Endothelial cell of umbilical vein (primary cell): ENCODE measurements around the gene DGCR6L. TPM values are rescaled to one million over a fixed set of nuclear protein-coding genes. Genes with fewer than 3 reads are reported as not detected.

Experiments
- BruUV-seq: library from RNA; stranded (reverse); fragments of 400-500 nt; replicated peaks from 2 replicates; lab custom pipeline; 2021; lab: Mats Ljungman, UMichigan
- CTCF ChIA-PET: fragments of 300-600, 350-600 bp; sonication (Branson Sonifier 250); formaldehyde crosslinking; loops from one replicate; lab custom pipeline; 2021; ENCODE audit warnings: antibody characterized with exemption, inconsistent platforms; lab: Charles Lee
- POLR2A ChIA-PET: fragments of 300-600, 350-600 bp; sonication (Branson Sonifier 250); formaldehyde crosslinking; loops from one replicate; lab custom pipeline; 2021; ENCODE audit warnings: antibody characterized with exemption, inconsistent platforms; lab: Charles Lee
- DNase-seq: peaks from one replicate; pipeline ENCODE4 v3.0.0-alpha.2; 2011; ENCODE audit warnings: low read depth, low spot score
- FAIRE-seq: peaks from 2 replicates; lab custom pipeline; 2011; peaks lifted over from hg19 to GRCh38; lab: Jason Lieb, UNC
- H2AFZ ChIP-seq: 2 replicates; pipeline ENCODE4 v1.6.0; 2012; ENCODE audit warnings: low read depth, low read length, control low read depth, inconsistent platforms
- H3K27ac ChIP-seq: 2 replicates; pipeline ENCODE4 v1.5.1; 2011; ENCODE audit warnings: low read depth, mild to moderate bottlenecking, control low read depth, low read length, moderate library complexity; ENCODE audit not compliant: insufficient read depth
- H3K27me3 ChIP-seq, 2 experiments: 2 replicates each; pipeline versions ENCODE4 v1.6.0 to v1.6.1; 2011; ENCODE audit warnings: low read length in 2 of 2, mixed read lengths in 1 of 2; ENCODE audit not compliant: control insufficient read depth in 2 of 2, insufficient read depth in 2 of 2
- H3K36me3 ChIP-seq, 2 experiments: 2 replicates in 1 of 2; 3 replicates in 1 of 2; pipeline ENCODE4 v1.5.1; 2011; ENCODE audit warnings: low read length in 2 of 2, mild to moderate bottlenecking in 1 of 2, moderate library complexity in 1 of 2; ENCODE audit not compliant: control insufficient read depth in 2 of 2, insufficient read depth in 2 of 2; ENCODE audit errors: extremely low read depth in 1 of 2
- H3K4me1 ChIP-seq: 3 replicates; pipeline ENCODE4 v1.5.1; 2011; ENCODE audit warnings: mild to moderate bottlenecking, low read length; ENCODE audit not compliant: control insufficient read depth, insufficient read depth; ENCODE audit errors: extremely low read depth
- H3K4me2 ChIP-seq: 2 replicates; pipeline ENCODE4 v1.6.1; 2011; ENCODE audit warnings: low read length, control low read depth, mixed read lengths; ENCODE audit not compliant: insufficient read depth
- H3K4me3 ChIP-seq, 3 experiments: fragments of 200-600 bp in 1 of 3; sonication (generic), shearing (Covaris generic) in 1 of 3; replicated peaks in 1 of 3; 2 replicates each; pipeline ENCODE4 v1.5.1; 2011 to 2016; ENCODE audit warnings: control low read depth in 3 of 3, low read length in 3 of 3, mild to moderate bottlenecking in 2 of 3, inconsistent platforms in 1 of 3, low read depth in 1 of 3, moderate library complexity in 1 of 3; ENCODE audit not compliant: insufficient read depth in 1 of 3
- H3K79me2 ChIP-seq: 2 replicates; pipeline ENCODE4 v1.6.0; 2012; ENCODE audit warnings: low read length, inconsistent platforms; ENCODE audit not compliant: control insufficient read depth, insufficient read depth
- H3K9ac ChIP-seq: replicated peaks from 2 replicates; pipeline ENCODE3; 2011; ENCODE audit warnings: low read length, control low read depth; ENCODE audit not compliant: insufficient read depth; ENCODE audit errors: extremely low read depth
- H3K9me1 ChIP-seq: replicated peaks from 3 replicates; pipeline ENCODE4 v1.6.0; 2011; ENCODE audit warnings: mild to moderate bottlenecking, low read length; ENCODE audit not compliant: control insufficient read depth, insufficient read depth; ENCODE audit errors: extremely low read depth
- H3K9me3 ChIP-seq: replicated peaks from 2 replicates; pipeline ENCODE4 v1.5.1; 2012; ENCODE audit warnings: low read length, inconsistent platforms; ENCODE audit not compliant: control insufficient read depth, insufficient read depth
- H4K20me1 ChIP-seq: replicated peaks from 2 replicates; pipeline ENCODE3; 2011; ENCODE audit warnings: mild to moderate bottlenecking, low read length; ENCODE audit not compliant: control insufficient read depth, insufficient read depth; ENCODE audit errors: extremely low read depth
- EZH2 ChIP-seq: IDR thresholded peaks from 2 replicates; pipeline ENCODE4 v1.6.1; 2012; ENCODE audit warnings: borderline replicate concordance, low read depth, mild to moderate bottlenecking, moderate library complexity, low read length, inconsistent platforms; ENCODE audit not compliant: severe bottlenecking
- FOS ChIP-seq: IDR thresholded peaks from 2 replicates; pipeline ENCODE4 v1.6.1; 2011; ENCODE audit warnings: mild to moderate bottlenecking, low read length, moderate library complexity, borderline replicate concordance; ENCODE audit not compliant: insufficient read depth
- GATA2 ChIP-seq: IDR thresholded peaks from 2 replicates; pipeline ENCODE4 v1.7.0; 2011; ENCODE audit warnings: low read depth, mild to moderate bottlenecking, moderate library complexity, mixed read lengths, low read length; ENCODE audit not compliant: insufficient read length, insufficient read depth
- JUN ChIP-seq: IDR thresholded peaks from 2 replicates; pipeline ENCODE4 v1.6.1; 2011; ENCODE audit warnings: borderline replicate concordance, low read depth; ENCODE audit not compliant: insufficient read length, insufficient read depth
- MYC ChIP-seq: IDR thresholded peaks from one replicate; pipeline ENCODE4 v1.6.1; 2011; ENCODE audit warnings: mild to moderate bottlenecking, low read depth, low read length
- POLR2A ChIP-seq: IDR thresholded peaks from 2 replicates; pipeline ENCODE4 v1.6.1; 2012; ENCODE audit warnings: low read depth, mild to moderate bottlenecking, control low read depth, low read length
- POLR2AphosphoS5 ChIP-seq: IDR thresholded peaks from 2 replicates; pipeline ENCODE4 v1.6.1; 2012; ENCODE audit warnings: low read depth, mild to moderate bottlenecking, control low read depth, low read length, moderate library complexity; ENCODE audit not compliant: insufficient read depth
- dilution Hi-C: fragments of 300-500 bp; cut with MboI; formaldehyde crosslinking; loops from one replicate; pipeline ENCODE4 v1.15.0; 2019; ENCODE audit warnings: low sequenced_read_pairs; ENCODE audit not compliant: extremely low pct_ligation_motif_present
- intact Hi-C: fragments of 100-400 bp; cut with micrococcal nuclease; formaldehyde crosslinking; loops from one replicate; pipeline ENCODE4 v1.10.0; 2022
- polyA plus RNA-seq, 4 experiments: library from polyadenylated mRNA; depleted of rRNA in 3 of 4; stranded (reverse) in 3 of 4; unstranded in 1 of 4; fragments of >200 nt; gene quantifications; 2 replicates each; pipeline versions ENCODE4 v1.2.1 to v1.2.3, GENCODE V29; 2011 to 2012; ENCODE audit warnings: missing spikeins in 1 of 4
- total RNA-seq: library from RNA; stranded (reverse); gene quantifications from 2 replicates; pipeline ENCODE4 v1.2.3, GENCODE V29; 2021
- TF ChIP-seq, protein P1 (sequence below): IDR thresholded peaks from 2 replicates; pipeline ENCODE4 v1.6.1; 2011; ENCODE audit not compliant: insufficient read depth, insufficient read length
- TF ChIP-seq, protein P2 (sequence below), 2 donors: IDR thresholded peaks; 1 replicate in 1 of 2; 2 replicates in 1 of 2; pipeline ENCODE4 v1.5.1; 2011; ENCODE audit warnings: low read length in 2 of 2, mild to moderate bottlenecking in 2 of 2, moderate library complexity in 2 of 2, control low read depth in 1 of 2, inconsistent platforms in 1 of 2, low read depth in 1 of 2; ENCODE audit not compliant: insufficient read depth in 1 of 2; ENCODE audit errors: extremely low read depth in 1 of 2

Gene DGCR6L
- total and polyA plus RNA-seq, 2 donors (not counting 3 experiments of a cell fraction or from before 2014, with no cell fraction given), result 38.0 to 67.5 TPM

DNA sequence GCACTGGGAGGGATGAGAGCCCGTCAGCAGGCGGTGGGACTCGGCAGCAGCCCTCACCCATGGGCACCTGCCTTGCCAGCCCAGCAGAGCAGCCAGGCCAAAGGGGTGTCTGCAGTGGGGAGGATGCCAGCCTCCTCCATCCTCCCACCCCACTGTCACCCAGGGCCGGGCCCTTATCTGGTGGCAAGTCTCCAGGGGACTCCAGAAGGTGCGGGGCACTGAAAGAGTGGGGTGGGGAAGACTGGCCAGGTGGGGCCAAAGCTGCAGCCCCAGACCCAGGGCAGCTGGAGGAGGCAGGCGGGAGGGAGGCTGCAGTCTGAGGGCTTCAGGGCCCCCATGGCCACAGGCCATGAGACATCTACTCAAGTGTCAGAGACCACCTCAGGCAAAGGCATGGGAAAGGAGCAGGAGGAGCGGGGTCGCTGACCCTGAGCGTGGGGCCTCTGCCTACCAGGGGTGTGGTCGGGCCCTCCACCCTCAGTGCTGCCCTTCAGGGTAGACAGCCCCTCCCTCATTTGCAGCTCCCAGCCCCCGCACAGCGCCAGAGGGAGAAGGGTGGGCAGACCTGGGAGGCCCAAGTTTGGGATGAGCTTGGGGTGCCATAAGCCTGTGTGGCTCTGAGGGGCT is 3.5 kb downstream of the DGCR6L start:
- Histone ChIP-seq H3K9me1 (no peaks in the 10 kb centered on the region), H3K9me3 (no peaks in the 10 kb centered on the region), H3K27ac (no peak overlapping the region), H3K4me1 (peaks cover 10% of the 10 kb centered on the region), H3K79me2 (peaks cover 9% of the 10 kb centered on the region), H3K4me3 (no peak overlapping the region), H2AFZ (no peak overlapping the region), H3K9ac (no peak overlapping the region), H3K27me3 (no peaks in the 10 kb centered on the region), H4K20me1 (no peaks in the 10 kb centered on the region), H3K36me3 (no peaks in the 10 kb centered on the region), H3K4me2 (no peak overlapping the region)
- dilution Hi-C loops, result no loop called here
- FAIRE-seq (no peak), DNase-seq (no peak)
- POLR2A ChIA-PET, result no interaction called here
- no TSS peak for BruUV-seq
- intact Hi-C loops, result no loop called here
- TF ChIP-seq EZH2, result no peak
- no peak for TF ChIP-seq POLR2A
- TF ChIP-seq MYC, result no peak
- TF ChIP-seq, protein P1, sequence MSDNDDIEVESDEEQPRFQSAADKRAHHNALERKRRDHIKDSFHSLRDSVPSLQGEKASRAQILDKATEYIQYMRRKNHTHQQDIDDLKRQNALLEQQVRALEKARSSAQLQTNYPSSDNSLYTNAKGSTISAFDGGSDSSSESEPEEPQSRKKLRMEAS, result no peak
- no peak for TF ChIP-seq FOS
- TF ChIP-seq POLR2AphosphoS5, result no peak
- TF ChIP-seq JUN, result no peak
- no peak for TF ChIP-seq GATA2
- TF ChIP-seq, protein P2, sequence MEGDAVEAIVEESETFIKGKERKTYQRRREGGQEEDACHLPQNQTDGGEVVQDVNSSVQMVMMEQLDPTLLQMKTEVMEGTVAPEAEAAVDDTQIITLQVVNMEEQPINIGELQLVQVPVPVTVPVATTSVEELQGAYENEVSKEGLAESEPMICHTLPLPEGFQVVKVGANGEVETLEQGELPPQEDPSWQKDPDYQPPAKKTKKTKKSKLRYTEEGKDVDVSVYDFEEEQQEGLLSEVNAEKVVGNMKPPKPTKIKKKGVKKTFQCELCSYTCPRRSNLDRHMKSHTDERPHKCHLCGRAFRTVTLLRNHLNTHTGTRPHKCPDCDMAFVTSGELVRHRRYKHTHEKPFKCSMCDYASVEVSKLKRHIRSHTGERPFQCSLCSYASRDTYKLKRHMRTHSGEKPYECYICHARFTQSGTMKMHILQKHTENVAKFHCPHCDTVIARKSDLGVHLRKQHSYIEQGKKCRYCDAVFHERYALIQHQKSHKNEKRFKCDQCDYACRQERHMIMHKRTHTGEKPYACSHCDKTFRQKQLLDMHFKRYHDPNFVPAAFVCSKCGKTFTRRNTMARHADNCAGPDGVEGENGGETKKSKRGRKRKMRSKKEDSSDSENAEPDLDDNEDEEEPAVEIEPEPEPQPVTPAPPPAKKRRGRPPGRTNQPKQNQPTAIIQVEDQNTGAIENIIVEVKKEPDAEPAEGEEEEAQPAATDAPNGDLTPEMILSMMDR (IDR thresholded peaks at IDR 0.05; ENCODE audit: extremely low read depth in 1 of 2, insufficient read depth in 1 of 2, low read depth in 1 of 2, low read length in 2 of 2), result no peak
- CTCF ChIA-PET, result interaction anchor here (1.4 kb wide), 1 partner anchor 159 kb away, joined by 6 read pairs; no protein-coding TSS in a partner anchor
